Neural crest cell (in vitro differentiated cells): Measurements from ENCODE around the gene RANBP9. TPM values are rescaled to one million over a fixed set of nuclear protein-coding genes. Genes with fewer than 3 reads are reported as not detected.

Experiments used
- DNase-seq: peaks from one replicate; pipeline ENCODE4 v3.0.0; 2021; ENCODE audit warnings: low read depth, mixed read lengths, low spot score
- H3K27ac Mint-ChIP-seq: one replicate; pipeline ENCODE4 v1.8.0; 2021; ENCODE audit warnings: mild to moderate bottlenecking, mixed read lengths; ENCODE audit not compliant: unreplicated experiment
- H3K27me3 Mint-ChIP-seq: 2 replicates; pipeline ENCODE4 v1.8.0; 2021; ENCODE audit warnings: low read depth, mild to moderate bottlenecking, mixed read lengths
- H3K36me3 Mint-ChIP-seq: 2 replicates; pipeline ENCODE4 v1.8.0; 2021; ENCODE audit warnings: low read depth, mild to moderate bottlenecking, mixed read lengths
- H3K4me1 Mint-ChIP-seq: 2 replicates; pipeline ENCODE4 v1.8.0; 2021; ENCODE audit warnings: mixed read lengths
- H3K4me3 Mint-ChIP-seq: one replicate; pipeline ENCODE4 v1.8.0; 2021; ENCODE audit warnings: mild to moderate bottlenecking, mixed read lengths
- H3K9me3 Mint-ChIP-seq: 2 replicates; pipeline ENCODE4 v1.8.0; 2021; ENCODE audit warnings: mixed read lengths
- CTCF ChIP-seq: fragments of 200-600 bp; sonication (generic); conservative IDR thresholded peaks from 2 replicates; pipeline ENCODE4 v1.5.0; 2021; ENCODE audit warnings: antibody characterized with exemption, mild to moderate bottlenecking
- total RNA-seq: library from RNA; stranded (reverse); gene quantifications from 2 replicates; pipeline ENCODE4 v1.2.1, GENCODE V29; 2021

Gene RANBP9
- total RNA-seq, 1 donor from 2014 or later, result 41.2 TPM

GRCh38 chr6:13660893-13661292 lies 50.7 kb downstream of the RANBP9 start:
- TF ChIP-seq CTCF, result no peak
- peaks cover 32% of the 10 kb centered on the region for H3K4me1 Mint-ChIP-seq
- no peak overlapping the region for H3K27ac Mint-ChIP-seq
- H3K36me3 Mint-ChIP-seq, result peaks cover 3% of the 10 kb centered on the region
- no peaks in the 10 kb centered on the region for H3K9me3 Mint-ChIP-seq
- no peak for DNase-seq
- no peaks in the 10 kb centered on the region for H3K27me3 Mint-ChIP-seq
- H3K4me3 Mint-ChIP-seq, result no peak overlapping the region

GRCh38 chr6:13660273-13660672 lies 51.4 kb downstream of the RANBP9 start:
- Mint-ChIP-seq H3K27ac (no peak overlapping the region), H3K36me3 (no peaks in the 10 kb centered on the region), H3K9me3 (no peaks in the 10 kb centered on the region), H3K4me3 (no peak overlapping the region), H3K4me1 (peaks cover 32% of the 10 kb centered on the region), H3K27me3 (no peaks in the 10 kb centered on the region)
- no peak for TF ChIP-seq CTCF
- no peak for DNase-seq

- peaks cover 5% of the 10 kb centered on the region for H3K36me3 Mint-ChIP-seq
- no peak for TF ChIP-seq CTCF
These were observed 55.9 kb downstream of the RANBP9 start for GRCh38 chr6:13655700-13656099.

GRCh38 chr6:13654496-13654895 lies 57.1 kb downstream of the RANBP9 start:
- Mint-ChIP-seq H3K27me3 (no peaks in the 10 kb centered on the region), H3K9me3 (no peaks in the 10 kb centered on the region), H3K36me3 (peaks cover 6% of the 10 kb centered on the region), H3K4me1 (peaks cover 15% of the 10 kb centered on the region), H3K27ac (no peak overlapping the region), H3K4me3 (no peak overlapping the region)
- TF ChIP-seq CTCF, result no peak
- no peak for DNase-seq

More at GRCh38 chr6:13655700-13656099, 55.9 kb downstream of the RANBP9 start:
- DNase-seq, result no peak
- Mint-ChIP-seq H3K27ac (no peak overlapping the region), H3K27me3 (no peaks in the 10 kb centered on the region), H3K4me3 (no peak overlapping the region), H3K4me1 (peaks cover 21% of the 10 kb centered on the region), H3K9me3 (no peaks in the 10 kb centered on the region)

GRCh38 chr6:13653296-13653695 lies 58.3 kb downstream of the RANBP9 start:
- no peak for DNase-seq
- Mint-ChIP-seq H3K9me3 (no peaks in the 10 kb centered on the region), H3K4me1 (peaks cover 8% of the 10 kb centered on the region), H3K4me3 (no peak overlapping the region), H3K27me3 (no peaks in the 10 kb centered on the region), H3K36me3 (peaks cover 8% of the 10 kb centered on the region), H3K27ac (no peak overlapping the region)
- TF ChIP-seq CTCF, result no peak

GRCh38 chr6:13649393-13649792 lies 62.2 kb downstream of the RANBP9 start:
- no peak for TF ChIP-seq CTCF
- Mint-ChIP-seq H3K4me3 (no peak overlapping the region), H3K27me3 (no peaks in the 10 kb centered on the region), H3K9me3 (no peaks in the 10 kb centered on the region), H3K4me1 (no peaks in the 10 kb centered on the region), H3K27ac (no peak overlapping the region), H3K36me3 (peaks cover 8% of the 10 kb centered on the region)
- DNase-seq, result no peak
